RPMI7951 (cell line): ENCODE measurements around the gene BZW1. TPM values are rescaled to one million over a fixed set of nuclear protein-coding genes. Genes with fewer than 3 reads are reported as not detected.
"Not testable (repeated sequence)": the region's sequence is repeated elsewhere in the genome, so short reads cannot be mapped to it uniquely, and the experiment has no call there.

Experiments
- DNase-seq: peaks from one replicate; pipeline ENCODE4 v3.0.0-alpha.2; 2012; ENCODE audit warnings: low read depth
- total RNA-seq: library from RNA; depleted of rRNA; stranded (reverse); fragments of >200 nt; shearing (Covaris generic); gene quantifications from 2 replicates; pipeline ENCODE4 v1.2.3, GENCODE V29; 2014

BZW1 gene
- total RNA-seq, 1 experiment from 2014 or later: 961 TPM

DNA sequence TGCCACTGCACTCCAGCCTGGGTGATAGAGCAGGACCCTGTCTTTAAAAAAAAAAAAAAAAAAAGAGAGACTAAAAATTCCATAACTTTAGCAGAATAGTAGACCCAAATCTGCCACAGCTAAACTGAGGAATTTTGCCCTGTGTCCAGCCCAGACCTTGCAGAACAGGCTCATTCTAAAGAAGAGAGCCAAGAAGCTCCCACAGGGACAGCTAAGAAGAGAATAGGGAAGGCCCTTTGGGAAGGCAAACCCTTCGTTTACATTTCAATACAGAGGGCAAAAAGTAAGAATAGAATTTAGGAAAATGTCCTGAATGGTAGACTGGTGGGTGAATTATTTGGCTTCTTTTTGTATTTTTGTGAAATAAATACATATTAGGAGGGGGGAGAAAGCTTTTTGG lies 21.5 kb upstream of the BZW1 start:
- no peak for DNase-seq

DNA sequence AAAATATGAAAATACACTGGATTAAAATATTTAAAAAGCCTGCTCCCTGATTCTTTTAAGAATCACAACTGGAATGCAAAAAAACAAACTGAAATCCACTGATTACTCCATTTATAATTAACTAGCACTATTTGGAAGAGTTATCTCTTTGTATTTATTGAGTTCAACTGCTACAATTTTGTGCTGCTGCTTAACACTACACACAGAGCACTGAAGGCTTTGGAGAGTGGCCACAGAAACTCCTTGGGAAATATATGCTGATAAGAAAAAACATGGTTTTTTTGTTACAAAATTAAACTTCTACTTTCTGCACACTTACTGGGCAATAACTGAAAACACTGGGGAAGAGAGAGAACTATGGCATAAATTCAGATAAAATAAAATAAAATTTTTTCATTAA lies 19.8 kb upstream of the BZW1 start:
- no peak for DNase-seq

DNA sequence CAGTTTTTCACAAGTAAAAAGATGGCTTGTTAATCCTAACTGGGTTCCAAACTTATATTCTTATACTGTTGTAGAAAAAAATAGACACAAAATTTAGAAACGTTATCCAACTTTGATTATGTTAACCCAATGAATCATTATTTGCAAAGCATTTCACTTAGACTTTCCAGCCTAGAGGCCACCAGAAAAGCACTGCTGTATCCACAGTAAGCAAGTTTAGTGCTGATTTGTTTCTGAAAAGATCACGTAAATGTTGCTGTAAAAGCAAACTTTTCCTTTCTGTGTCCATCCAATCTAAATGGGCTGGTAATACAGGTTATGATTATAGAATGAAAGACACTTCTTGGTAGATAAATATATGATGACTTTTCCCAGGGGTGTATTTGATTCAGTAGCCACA lies 17.6 kb upstream of the BZW1 start:
- no peak for DNase-seq

DNA sequence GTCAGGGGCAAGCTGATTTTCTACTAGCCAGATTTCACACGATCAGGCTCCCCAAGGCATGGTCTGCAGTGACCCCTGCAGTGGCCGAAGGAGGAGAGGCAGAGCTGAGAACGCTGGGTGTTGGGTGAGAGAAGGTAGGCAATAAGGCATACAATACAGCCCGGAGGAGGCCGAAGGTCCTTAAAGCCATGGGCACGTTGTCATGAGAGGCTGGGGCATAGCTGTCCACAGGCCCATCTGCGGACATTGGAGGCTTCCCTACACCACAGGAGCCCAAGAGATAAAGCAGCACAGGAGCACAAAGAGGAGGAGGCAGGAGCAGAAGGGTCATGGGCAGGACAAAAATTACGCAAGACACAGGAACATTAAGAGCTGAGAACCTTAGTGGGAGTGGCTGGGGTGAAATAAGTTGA lies 16.7 kb upstream of the BZW1 start:
- DNase-seq: no peak

DNA sequence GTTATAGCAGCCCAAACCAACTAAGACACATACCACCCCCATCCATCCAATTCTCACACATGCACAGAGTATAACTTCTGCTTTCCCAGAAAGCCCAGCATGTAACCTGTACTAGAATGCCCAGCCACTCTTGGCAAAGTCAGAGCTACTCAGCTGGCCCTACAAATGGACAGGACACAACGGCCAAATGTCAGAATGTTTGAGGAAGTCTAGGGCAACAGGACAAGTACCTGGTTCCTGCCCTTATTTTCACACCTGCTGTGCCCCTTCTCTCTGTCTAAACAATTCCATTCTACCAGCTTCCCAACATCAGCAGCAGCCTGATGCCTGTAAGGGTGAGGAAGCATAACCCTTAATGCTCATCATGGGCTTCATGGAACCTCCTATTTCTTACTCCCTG lies 15.1 kb upstream of the BZW1 start:
- DNase-seq: no peak

DNA sequence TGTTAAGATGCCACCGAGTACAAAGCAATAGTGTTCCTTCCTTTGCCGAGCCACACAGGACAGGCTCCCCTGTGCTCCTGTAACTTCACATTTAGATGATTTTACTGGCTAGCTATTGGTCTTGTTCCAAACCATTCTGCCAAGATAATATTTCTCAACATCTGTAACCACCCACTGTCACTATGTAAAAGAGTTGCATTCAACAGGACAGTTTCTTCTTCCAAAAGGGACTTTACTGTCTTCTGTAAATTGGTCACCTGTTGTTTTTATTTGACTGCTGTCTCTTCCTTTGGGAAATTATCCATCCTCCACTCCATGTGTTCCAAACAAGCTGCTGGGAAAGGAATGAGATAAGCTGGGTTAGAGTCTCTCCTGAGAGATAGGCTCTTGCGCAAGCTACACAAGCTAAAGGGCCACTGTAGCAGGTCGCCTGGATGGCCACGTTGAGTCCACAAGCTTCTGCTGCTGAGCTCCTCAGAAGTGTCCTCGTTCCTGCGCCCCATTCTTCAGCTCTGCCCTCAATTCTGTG lies 14.4 kb upstream of the BZW1 start:
- no peak for DNase-seq

DNA sequence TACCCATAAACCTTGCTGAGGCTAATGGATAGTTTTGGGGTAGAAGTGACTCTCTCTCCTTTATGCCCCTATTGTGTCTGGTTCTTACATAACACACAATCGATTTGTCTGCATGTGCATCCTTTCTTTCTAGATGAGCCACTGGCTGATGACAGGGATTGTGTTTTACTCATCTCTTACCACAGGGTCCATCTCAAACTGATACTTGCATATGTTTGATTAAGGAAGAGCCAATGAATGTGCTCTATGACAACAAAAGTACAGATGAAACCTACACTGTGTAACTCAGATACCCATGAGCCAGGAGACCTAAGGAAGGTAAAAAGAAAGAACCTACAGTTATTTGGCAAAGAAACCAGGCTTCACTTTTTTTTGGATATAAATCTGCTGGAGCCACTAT lies 13.2 kb upstream of the BZW1 start:
- DNase-seq: no peak

DNA sequence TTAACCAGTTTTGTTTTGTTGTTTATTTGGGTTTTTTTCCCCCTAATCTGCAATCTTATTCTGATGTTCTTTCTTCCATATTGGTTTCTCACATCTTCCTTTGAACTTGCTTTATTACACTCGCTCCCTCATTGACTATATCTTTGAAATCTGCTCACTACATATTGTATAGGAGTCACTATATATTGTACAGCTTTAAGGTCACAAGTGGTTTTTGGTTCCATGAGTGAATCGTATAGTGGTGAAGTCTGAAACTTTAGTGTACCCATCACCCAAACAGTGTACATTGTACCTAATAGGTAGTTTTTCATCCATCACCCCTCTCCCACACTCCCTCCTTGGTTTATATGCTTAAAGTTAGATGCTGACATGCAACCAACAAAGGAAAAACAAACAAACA lies 11.3 kb upstream of the BZW1 start:
- no peak for DNase-seq

DNA sequence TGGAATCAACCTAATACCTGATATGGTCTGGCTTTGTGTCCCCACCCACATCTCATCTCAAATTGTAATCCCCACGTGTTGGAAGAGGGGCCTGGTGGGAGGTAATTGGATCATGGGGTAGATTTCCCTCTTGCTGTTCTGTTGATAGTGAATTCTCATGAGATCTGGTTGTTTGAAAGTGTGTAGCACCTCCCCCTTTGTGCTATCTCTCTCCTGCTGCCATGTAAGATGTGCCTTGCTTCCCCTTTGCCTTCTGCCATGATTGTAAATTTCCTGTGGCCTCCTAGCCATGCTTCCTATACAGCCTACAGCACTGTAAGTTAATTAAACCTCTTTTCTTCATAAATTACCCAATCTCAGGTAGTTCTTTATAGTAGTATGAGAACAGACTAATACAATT lies 10.3 kb upstream of the BZW1 start:
- DNase-seq: not testable (repeated sequence)

DNA sequence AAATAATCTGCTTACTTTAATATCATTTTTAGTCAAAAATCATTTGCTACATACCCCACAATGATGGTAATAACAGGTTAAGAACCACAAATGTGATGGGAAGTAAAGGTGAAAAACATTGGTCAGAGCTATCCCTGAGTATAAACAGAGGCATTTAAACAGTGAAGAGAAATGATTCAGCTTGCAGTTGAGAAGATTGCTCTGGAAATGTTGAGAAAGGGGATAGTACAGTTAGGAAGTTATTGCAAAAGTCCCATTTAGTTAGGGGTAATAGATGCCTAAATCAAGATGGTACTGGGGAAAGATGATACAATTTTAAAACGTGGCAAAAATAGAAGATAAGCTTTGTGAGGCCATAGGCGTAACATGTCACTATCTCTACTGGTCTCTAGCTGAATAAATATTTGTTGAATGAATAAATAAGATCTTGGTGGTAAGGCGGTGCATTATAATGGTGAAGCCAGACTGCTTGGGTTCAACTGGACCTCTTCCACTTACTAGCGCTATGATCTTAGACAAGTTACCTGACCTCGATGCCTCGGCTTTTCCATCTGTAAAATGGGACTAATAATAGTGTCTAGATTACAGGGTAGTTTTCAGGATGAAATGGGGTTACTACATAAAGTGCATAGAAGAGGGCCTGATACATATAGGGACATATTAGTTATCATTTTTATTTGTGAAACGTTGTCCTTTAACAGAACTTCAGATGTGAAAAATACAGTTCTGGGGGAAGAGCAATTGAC lies 2.0 kb upstream of the BZW1 start:
- no peak for DNase-seq

DNA sequence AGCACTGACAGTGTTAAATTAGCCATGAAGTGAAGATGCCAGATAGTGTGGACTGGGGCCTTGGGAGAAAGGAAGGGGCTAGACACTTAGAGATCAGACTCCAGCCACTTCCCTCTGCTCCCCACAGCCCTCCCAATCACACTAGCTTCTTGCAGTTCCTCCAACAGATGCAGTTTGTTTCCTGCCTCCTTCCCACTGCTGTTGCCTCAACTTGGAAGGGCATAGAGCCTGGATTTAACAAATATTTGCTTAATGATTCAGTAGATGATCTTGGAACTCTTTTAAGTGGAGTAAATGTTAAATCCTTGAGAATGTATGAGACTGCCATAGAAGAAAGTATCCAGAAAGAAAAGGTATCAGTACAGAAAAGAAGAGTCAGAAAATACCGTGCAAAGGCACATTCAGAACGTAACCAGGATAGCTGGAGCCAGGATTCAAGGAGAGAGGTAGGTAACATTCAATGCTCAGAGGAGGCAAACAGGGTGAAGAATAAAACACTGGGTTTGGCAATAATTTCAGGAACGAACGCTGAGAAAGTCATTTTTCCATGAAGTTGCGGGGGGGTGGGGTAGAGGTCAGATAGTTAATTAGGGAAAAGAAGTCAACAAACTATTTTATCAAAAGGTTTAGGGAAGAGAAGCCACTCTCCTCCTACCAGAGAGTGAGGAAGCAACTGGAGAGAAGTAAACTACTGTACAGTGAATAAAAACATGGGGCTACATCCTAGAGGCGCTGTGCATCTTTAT lies 1.3 kb upstream of the BZW1 start:
- DNase-seq: peak; percentile 36

DNA sequence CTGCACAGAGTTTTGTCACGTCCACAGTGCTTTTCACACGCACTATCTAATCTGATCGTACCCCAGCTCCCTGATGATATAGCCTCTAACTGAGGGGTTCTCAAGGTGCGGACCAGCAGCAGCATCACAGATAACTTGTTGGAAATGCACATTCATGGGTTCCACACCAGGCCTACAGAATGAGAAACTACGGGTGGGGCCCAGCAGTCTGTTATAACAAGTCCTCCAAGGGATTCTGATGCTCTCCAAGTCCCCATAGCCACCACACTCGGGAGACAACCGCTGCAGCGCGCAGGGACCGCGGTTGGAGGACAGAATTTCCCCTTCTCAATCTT lies 745 bp upstream of the BZW1 start:
- DNase-seq: no peak

DNA sequence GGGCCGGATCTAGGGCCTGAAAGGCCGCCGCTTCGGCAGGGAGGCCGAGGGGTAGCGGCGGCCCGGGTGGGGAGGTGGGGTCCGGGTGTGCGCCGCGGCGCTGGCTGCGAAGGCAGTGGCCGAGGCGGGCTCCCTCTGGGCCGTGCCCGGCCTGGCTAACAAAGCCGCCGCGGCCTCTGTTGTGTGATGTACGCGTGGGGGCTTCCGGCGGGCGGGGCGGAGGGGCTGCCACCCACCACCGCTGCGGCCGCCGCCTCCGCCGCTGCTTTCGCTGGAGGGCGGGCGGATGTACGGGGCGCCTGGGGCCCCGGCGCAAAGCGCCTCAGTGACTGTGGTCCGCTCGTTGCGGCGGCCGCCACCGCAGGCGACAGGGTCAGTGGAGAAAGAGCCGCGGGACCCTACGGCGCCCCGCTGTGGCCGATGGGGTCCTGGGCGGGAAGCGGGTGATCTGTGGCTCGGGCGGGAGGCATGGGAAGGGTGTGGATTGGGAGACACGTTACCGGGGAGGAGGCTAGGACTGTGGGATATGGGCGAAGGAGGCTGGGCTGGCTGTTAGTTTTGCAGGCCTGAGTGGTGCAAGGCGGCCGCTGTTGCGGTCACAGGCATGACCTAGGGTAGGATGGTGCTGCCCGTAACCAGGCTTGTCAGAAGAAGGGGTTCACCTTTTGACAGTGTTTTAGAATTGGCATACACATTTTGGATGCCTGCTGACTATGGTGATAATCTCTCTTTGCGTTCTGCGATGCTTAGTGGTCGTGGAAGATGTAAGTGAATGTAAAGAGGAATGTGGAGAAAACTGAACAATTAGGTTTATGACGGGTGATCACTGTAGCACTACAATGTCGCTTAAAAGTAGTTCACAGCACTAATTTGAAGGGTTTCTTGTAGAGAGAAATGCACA lies 662 bp downstream of the BZW1 start:
- peak; percentile 75 for DNase-seq

DNA sequence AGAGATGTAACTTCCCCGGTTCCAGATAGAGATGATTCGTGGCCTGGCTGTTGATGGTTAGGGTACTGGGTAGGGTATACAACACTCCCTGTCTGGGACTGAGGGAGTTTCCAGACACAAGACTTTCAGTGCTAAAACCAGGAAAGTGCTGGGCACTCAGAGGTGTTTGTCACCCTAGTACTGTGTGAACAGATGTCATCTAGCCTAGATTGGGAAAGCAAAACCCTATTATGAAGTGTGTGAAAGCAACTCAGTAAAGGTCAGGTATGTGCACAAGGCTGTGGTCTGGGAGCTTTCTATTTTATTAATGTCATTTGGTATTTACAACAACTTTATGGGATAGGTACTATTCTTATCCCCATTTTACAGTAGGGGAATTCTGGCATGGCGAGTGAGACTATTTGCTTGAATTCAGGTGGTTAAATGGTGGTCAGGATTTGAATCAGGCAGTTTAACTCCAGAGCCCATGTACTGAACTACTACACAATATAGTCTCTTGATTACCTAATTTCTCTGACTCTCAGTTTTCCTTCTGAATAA lies 2.6 kb downstream of the BZW1 start:
- DNase-seq: no peak

DNA sequence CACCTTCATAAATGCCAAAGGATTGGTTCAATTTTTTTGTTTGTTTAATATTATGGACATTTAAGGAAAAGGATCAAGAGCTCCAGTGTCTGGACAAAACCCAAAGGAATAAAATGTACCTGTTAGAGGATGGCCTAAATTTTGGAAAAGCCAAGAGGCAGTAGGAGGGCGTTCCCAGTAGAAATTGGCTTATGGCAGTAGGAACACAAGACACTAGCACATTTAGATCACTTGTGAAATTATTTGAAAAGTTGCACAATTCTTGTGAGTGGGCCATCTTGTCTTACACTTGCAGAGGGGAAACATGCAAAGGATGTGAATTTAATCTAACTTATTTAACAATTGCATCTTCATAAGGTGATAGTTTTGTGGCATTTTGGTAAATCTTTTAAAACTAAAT lies 3.2 kb downstream of the BZW1 start:
- DNase-seq: no peak

DNA sequence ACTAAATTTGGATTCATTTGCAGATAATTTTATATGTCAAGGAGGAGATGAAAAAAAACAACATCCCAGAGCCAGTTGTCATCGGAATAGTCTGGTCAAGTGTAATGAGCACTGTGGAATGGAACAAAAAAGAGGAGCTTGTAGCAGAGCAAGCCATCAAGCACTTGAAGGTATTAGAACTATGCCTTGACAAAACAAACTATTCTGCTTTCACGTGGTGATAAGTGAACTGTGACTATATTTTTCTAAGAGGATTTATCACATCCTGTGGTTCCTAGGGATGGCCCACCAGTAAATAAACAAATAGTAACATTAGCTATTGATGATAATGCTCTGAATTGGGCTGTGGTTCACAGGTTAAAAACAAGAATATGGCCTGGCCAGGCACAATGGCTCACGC lies 7.0 kb downstream of the BZW1 start:
- not testable (repeated sequence) for DNase-seq

DNA sequence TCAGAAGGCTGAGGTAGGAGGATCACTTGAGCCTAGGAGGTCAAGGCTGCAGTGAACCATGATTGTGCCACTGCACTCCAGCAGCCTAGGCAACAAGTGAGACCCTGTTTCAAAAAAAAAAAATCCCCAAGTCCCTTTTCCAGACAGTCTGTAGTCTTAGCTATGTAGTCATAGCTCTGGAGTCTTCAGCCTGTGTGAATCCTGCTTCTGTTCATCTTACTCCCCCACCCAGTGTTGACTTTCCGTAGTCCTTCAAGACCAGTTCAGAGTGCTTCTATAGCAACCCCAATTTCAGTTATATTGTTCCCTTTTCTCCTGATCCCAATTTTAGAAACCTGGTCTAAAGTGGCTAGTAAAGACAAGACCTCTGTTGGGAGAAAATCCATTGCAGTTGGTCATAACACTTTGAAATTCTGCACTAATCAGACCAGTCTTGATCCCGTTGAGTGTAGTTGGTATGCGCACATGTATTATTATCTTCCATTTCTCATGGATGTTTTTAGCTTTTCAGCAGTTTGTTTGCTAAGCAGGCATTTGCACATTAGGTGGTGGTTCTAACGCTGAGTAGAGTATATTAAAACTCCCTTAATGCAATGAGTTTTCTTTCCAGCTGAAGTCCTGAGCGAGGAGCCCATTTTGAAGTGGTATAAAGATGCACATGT lies 9.0 kb downstream of the BZW1 start:
- no peak for DNase-seq

DNA sequence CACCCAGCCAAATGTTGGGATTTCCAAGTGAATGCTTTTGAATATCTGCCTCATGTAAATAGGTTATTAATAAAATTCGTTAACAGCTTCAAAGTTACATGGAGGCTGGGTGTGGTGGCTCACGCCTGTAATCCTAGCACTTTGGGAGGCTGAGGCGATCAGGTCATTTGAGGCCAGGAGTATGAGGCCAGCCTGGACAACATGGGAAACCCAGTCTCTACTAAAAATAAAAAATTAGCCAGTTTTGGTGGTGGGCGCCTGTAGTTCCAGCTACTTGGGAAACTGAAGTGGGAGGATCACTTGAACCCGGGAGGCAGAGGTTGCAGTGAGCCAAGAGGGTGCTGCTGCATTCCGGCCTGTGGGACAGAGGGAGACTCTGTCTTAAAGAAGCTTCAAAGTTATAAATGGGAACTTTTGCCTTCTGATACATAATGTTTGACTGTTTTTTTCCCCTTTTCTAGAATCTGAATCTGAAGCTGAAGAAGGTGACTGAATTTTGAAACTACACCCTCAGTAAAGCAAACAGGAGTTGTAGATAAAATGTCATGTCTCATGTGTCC lies 10.1 kb downstream of the BZW1 start:
- no peak for DNase-seq

DNA sequence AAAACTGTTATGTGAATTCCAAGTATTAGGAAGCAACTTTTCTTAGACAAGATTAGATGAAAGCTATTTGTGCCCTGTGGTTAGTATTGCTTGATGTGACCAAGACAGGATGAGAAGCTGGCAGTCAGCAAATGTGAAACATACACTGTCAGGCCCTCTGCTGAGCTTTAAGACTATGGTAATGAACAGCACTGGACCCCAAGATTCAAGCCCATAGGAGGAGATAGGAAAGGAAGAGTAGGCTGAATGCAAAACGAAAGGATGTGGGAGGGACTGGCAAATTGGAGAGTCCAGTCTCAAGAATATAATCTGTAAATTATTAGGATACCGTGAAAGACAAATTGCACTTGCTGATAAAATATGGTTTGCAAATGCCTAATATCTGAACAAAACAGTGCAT lies 16.4 kb downstream of the BZW1 start:
- no peak for DNase-seq

DNA sequence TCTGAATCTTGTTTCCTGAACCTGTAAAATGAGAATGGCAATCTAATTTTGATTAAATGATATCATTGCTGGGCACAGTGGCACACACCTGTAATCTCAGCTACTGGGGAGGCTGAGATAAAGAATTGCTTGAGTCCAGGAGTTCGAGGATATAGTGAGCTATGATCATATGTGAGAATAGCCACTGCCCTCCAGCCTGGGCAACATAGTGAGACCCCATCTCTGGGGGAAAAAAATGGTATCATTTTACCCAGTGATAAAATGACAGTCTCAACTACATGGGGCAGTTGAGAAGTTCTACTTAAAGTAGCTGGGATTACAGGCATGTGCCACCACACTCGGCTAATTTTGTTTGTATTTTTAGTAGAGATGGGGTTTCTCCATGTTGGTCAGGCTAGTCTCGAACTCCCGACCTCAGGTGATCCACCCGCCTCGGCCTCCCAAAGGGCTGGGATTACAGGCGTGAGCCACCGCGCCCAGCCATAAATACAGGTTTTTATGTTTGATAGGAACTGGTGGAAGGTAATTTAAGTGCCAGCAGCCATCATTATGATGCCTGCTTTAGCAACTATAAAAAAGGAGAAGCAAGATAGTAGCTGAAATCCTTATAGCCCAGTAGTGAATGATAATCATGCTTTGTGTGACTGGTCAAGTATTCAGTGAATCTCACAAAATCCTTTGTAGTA lies 17.0 kb downstream of the BZW1 start:
- no peak for DNase-seq

DNA sequence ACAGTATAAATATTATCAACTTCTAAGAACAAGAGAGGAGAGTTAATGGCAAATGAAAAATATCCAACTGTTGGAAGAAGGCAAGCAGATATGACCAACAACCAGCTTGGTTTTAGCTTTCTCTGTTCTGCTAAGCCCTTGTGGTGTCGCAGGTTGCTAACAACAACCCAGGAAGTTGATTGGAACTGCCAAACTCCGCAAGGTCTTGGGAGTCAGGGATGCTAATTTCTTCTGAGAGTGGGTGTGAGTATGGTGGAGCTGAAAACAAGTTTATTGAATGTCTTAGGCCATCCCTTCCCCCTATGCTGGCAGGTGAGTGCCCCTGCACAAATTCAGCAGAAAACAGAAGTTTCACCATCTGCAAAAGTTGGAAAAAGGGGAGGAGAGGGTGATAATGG lies 17.5 kb downstream of the BZW1 start:
- no peak for DNase-seq
